ENCODE data around the gene ANKRD9.

DNA sequence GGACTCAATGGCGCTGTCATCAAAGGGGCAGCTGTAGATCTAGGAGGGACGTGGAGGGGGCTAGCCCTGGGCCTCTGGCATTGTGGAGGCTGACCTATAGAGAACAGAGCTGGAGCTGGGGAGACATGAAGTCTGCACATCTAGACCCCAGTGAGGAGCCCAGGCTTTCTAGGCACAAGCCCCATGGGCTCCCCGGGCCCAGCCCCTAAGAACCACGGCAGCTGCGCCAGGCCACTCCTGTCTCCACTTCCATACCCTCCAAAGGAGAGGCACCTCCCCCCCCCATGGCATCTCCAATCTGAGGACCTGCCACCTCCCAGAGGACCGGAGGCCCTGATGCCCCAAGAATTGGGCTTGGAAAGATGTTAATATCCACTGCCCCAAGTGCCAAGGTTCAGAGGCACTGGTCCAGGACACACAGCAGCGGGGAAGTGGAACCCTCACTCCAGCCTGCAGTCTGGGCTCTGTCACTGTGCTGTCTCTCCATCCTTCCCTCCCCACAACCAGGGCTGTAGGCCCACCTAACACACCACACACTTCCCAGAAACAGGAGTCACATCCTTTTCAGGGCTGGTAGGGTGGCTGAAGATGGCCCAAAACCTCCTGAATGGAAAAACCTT, 4.5 kb downstream of the ANKRD9 start:
- TF ChIP-seq, protein P1, sequence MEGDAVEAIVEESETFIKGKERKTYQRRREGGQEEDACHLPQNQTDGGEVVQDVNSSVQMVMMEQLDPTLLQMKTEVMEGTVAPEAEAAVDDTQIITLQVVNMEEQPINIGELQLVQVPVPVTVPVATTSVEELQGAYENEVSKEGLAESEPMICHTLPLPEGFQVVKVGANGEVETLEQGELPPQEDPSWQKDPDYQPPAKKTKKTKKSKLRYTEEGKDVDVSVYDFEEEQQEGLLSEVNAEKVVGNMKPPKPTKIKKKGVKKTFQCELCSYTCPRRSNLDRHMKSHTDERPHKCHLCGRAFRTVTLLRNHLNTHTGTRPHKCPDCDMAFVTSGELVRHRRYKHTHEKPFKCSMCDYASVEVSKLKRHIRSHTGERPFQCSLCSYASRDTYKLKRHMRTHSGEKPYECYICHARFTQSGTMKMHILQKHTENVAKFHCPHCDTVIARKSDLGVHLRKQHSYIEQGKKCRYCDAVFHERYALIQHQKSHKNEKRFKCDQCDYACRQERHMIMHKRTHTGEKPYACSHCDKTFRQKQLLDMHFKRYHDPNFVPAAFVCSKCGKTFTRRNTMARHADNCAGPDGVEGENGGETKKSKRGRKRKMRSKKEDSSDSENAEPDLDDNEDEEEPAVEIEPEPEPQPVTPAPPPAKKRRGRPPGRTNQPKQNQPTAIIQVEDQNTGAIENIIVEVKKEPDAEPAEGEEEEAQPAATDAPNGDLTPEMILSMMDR (conservative IDR thresholded peaks at IDR 0.05 in 1 of 2, IDR thresholded peaks at IDR 0.05 in 1 of 2; ENCODE audit: low read depth in 1 of 2, low read length in 2 of 2), result no peak
- TF ChIP-seq EZH2 (IDR thresholded peaks at IDR 0.05; ENCODE audit: low read length, missing control alignments), result no peak

All from fibroblast of lung (primary cell).